IgD-negative memory B cell (primary cell): ENCODE data around the gene WBP1. TPM values are rescaled to one million over a fixed set of nuclear protein-coding genes. Genes with fewer than 3 reads are reported as not detected.
A peak's percentile ranks its signal among the peaks of the same experiment; 100 is the strongest.
"Not testable (repeated sequence)": the region's sequence is repeated elsewhere in the genome, so short reads cannot be mapped to it uniquely, and the experiment has no call there.

Experiments
- H3K27ac Mint-ChIP-seq, 3 donors: one replicate each; pipeline ENCODE4 v1.8.0; 2020 to 2022; ENCODE audit warnings: mild to moderate bottlenecking in 3 of 3, mixed read lengths in 3 of 3, moderate library complexity in 1 of 3
- H3K27me3 Mint-ChIP-seq: one replicate; pipeline ENCODE4 v1.8.0; 2021; ENCODE audit warnings: mixed read lengths
- H3K36me3 Mint-ChIP-seq: one replicate; pipeline ENCODE4 v1.8.0; 2020; ENCODE audit warnings: mild to moderate bottlenecking, mixed read lengths
- H3K4me1 Mint-ChIP-seq, 3 donors: one replicate each; pipeline ENCODE4 v1.8.0; 2020 to 2022; ENCODE audit warnings: mixed read lengths in 3 of 3, mild to moderate bottlenecking in 1 of 3
- H3K4me3 Mint-ChIP-seq, 4 donors: one replicate each; pipeline ENCODE4 v1.8.0; 2020 to 2022; ENCODE audit warnings: mild to moderate bottlenecking in 4 of 4, mixed read lengths in 4 of 4, moderate library complexity in 3 of 4
- H3K9me3 Mint-ChIP-seq, 3 donors: one replicate each; pipeline ENCODE4 v1.8.0; 2020 to 2021; ENCODE audit warnings: mixed read lengths in 3 of 3, mild to moderate bottlenecking in 1 of 3
- polyA plus RNA-seq: library from polyadenylated mRNA; unstranded; fragments of 300-500 nt; fragmentation: Illumina TruSeq; gene quantifications from one replicate; pipeline ENCODE4 v1.2.3, GENCODE V29; 2021

The WBP1 gene
- polyA plus RNA-seq, 1 donor from 2014 or later, result 39.5 TPM

DNA sequence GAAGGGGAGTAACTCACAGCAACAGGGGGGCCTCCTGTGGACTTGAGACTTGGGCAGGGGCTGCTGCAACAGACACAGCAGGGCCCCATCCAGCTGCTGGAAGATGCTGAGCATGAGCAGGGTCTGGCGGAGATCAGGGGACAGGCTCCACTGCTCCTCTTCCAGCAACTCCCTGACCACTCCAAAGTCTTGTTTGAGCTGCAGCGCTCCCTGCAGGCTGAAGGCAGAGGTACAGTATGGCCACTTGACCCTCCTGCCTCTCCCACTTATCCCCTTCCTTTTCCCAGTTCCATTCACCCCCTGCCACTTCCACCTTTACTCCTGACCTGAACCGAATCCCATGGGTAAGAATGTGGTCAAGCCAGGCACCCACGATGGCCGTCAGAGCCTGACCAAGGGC, 16.7 kb downstream of the WBP1 start:
- Mint-ChIP-seq H3K4me3 (peak overlapping the region in 1 of 4 donors; percentile 57), H3K27me3 (no peaks in the 10 kb centered on the region), H3K36me3 (peaks cover 6% of the 10 kb centered on the region), H3K27ac (peak overlapping the region in 1 of 3 donors; percentile 26), H3K9me3 (no peaks in the 10 kb centered on the region), H3K4me1 (peaks cover 7 to 25% (median 11%) of the 10 kb centered on the region in 3 donors)

DNA sequence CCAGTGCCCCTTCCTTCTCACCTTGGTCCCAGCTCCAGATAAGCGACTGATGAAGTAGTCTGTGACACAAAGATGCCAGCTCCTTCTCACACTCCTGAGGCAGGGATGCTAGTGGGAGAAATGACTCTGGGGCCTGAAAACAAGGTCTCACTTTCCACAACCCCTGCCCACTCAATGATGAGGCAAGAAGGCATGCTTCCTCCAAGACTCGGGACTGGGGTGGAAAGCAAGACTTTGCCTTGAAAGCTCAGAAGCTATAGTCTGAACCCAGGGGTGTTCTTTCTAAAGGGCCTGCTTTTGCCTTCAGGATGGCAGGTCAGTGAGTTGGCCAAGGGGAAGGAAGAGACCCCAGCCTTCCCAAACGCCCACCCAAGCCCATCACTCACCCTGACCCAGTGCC, 23.2 kb downstream of the WBP1 start:
- H3K27me3 Mint-ChIP-seq, result no peaks in the 10 kb centered on the region
- no peak overlapping the region for H3K27ac Mint-ChIP-seq
- H3K36me3 Mint-ChIP-seq, result peaks cover 8% of the 10 kb centered on the region
- H3K4me1 Mint-ChIP-seq, result peaks cover 12 to 20% (median 20%) of the 10 kb centered on the region in 3 donors
- H3K9me3 Mint-ChIP-seq, result no peaks in the 10 kb centered on the region
- H3K4me3 Mint-ChIP-seq, result peak overlapping the region; percentile 83 to 100 (median 95)

DNA sequence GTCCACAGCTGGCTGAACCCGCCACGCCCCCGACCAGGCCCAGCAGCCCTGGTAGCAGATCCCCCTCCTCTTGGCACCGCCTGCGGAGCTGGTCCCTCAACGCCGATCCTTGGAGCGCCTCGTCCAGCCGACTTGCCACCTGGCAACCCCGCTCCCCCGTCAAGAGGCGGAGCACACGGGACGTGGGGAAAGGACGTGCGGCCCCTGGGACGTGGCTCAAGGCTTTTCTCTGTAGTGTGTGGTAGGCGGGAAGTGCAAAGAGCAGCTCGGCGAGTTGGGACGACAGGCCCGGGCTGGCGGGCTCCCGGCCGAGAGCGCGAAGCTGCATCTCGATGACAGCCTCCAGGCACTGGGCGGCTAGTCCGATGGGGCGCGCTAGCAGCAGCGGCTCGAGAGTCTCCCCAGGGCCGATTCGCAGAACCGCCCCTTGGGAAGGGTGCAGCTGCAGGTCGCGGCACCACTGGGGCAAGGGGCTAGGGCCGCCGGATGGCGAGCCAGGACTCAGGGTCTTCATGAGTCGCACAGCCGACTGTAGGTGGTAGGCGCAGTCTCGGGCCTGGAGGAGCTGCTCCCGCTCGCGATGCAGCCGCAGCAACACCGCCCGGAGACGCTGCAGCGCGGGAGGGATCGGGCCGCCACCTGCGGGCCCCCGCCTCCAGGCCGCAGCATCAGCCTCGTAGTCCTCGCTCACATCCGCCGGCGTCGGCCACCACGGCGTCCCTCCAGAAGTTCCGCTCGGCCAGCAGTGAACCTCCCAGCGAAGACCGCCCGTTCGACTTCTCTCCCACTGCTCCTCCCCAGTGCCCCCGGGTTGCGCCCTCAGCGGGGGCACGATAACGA, 23.9 kb downstream of the WBP1 start:
- Mint-ChIP-seq H3K27me3 (no peaks in the 10 kb centered on the region), H3K36me3 (peaks cover 6% of the 10 kb centered on the region), H3K9me3 (no peaks in the 10 kb centered on the region), H3K27ac (peak overlapping the region; percentile 66 to 99 (median 97)), H3K4me1 (peaks cover 12 to 22% (median 20%) of the 10 kb centered on the region in 3 donors), H3K4me3 (peak overlapping the region; percentile 90 to 100 (median 100))

DNA sequence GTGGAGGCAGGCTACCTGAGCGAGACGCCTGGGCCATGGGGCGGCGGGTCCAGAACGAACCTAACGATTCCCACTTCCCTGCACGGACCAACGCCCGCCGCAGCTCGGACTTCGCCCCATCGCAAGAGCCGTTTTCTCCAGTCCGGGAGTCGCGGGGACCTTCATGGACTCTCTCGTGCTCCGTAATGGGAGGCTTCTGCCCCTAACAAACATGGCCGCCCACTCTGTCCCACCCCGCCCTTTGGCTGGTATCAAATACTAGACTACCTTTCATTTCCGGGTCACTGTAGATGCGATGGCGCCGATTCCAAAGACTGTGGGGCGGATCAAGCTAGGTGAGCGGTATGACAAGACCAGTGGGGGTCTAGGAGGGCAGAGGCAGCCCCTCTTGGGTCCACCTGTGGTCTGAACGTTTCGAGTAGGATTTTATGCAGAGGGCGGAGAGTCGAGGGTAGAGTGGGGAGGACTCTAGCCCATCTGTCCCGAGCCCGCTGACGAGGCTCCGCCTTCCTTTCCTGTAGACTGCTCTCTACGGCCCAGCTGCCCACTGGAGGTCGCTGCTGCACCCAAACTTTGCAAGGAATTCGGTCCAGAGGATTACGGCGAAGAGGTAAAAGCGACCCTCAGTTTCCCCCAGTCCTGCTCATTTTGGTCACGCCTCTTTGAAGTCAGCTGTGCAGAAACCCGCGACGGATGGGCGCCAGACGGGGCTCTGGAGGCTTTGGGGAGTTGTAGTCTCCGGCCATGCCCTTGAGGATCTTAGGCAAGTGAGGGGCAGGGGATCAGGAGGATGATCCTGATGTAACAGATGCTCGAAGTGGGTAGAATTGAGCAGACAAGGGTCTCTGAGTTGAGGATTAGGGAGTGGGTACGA, 24.8 kb downstream of the WBP1 start, which contains the start of the genes CCDC142 and TTC31:
CCDC142 (minus strand) TSS at position 198 of the 874 bp plus-strand sequence; CDS start at position 37, 161 bp downstream.
TTC31 (plus strand) TSS at position 281 of the 874 bp plus-strand sequence; CDS start at position 296, 15 bp downstream.
- Mint-ChIP-seq H3K9me3 (no peaks in the 10 kb centered on the region), H3K4me3 (peak within 1 kb of the TSS; percentile 90 to 100 (median 100)), H3K4me1 (peaks cover 12 to 22% (median 20%) of the 10 kb centered on the region in 3 donors), H3K27me3 (no peaks in the 10 kb centered on the region), H3K36me3 (peaks cover 6% of the 10 kb centered on the region), H3K27ac (peak within 1 kb of the TSS; percentile 66 to 99 (median 97))

DNA sequence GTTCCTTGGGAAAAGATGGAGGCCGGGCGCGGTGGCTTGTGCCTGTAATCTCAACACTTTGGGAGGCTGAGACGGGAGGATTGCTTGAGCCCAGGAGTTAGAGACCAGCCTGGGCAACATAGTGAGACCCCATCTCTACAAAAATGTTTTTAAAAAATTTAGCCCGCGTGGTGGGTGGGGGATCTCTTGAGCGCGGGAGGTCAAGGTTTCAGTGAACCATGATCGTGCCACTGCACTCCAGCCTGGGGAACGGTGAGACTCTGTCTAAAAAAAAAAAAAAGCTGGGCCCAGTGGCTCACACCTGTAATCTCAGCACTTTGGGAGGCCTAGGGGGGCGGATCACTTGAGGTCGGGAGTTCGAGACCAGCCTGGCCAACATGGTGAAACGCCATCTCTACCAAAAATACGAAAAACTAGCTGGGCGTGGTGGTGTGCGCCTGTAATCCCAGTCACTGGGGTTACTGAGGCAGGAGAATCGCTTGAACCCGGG, 25.5 kb downstream of the WBP1 start:
- not testable (repeated sequence) for H3K36me3 Mint-ChIP-seq, H3K27me3 Mint-ChIP-seq, H3K9me3 Mint-ChIP-seq
- peak overlapping the region; percentile 90 to 100 (median 100) for H3K4me3 Mint-ChIP-seq
- H3K4me1 Mint-ChIP-seq, result peaks cover 12 to 22% (median 20%) of the 10 kb centered on the region in 3 donors
- H3K27ac Mint-ChIP-seq, result peak overlapping the region in 2 of 3 donors; percentile 66 to 97

DNA sequence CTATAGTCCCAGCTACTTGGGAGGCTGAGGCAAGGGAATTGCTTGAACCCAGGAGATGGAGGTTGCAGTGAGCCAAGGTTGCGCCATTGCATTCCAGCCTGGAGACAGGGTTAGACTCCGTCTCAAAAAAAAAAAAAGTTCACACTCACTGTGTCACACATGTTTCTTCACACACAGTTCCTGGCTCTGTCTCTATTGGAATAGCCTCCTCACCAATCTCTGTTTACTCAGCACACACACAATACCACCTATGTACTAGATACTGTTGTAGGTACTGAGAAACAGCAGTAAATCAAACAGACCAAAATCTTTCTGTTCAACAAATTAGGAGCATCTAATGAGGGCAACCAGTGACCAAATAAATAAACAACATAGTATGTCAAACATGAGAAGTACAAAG, 27.9 kb downstream of the WBP1 start:
- Mint-ChIP-seq H3K9me3 (no peaks in the 10 kb centered on the region), H3K4me3 (no peak overlapping the region), H3K4me1 (peaks cover 8 to 15% (median 14%) of the 10 kb centered on the region in 3 donors), H3K36me3 (peaks cover 9% of the 10 kb centered on the region), H3K27me3 (no peaks in the 10 kb centered on the region), H3K27ac (no peak overlapping the region)

DNA sequence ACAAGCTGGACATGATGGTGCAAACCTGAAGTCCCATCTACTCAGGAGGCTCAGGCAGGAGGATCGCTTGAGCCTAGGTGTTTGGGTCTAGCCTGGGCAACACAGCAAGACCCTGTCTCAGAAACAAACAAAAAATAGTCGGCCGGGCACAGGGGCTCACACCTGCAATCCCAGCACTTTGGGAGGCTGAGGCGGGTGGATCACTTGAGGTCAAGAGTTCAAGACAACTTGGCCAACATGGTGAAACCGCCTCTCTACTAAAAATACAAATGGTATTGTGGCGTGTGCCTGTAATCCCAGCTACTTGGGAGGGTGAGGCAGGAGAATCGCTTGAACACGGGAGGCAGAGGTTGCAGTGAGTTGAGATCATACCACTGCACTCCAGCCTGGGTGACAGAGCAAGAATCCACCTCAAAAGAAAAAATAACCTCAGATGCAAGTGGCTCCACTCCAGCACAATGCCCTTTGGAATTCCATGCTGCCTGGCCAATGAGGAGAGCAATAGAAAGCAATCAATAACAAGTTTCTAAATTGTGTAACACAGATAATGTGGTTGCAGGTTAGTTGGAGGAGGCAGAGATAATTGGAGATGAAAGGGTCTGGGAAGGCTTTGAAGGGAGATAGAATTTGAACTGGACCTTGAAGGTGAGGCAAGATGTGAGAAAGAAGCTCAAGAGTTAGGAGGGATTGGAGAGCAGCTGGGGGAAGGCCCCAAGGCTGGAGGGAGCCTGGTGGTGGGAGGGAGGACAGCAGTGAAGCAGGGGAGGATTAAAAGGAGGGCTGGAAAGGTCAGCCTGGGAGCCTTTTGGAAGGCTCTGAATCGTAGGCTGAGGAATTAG, 30.6 kb downstream of the WBP1 start:
- Mint-ChIP-seq H3K4me1 (peaks cover 0 to 5% (median 4%) of the 10 kb centered on the region in 3 donors), H3K36me3 (peaks cover 10% of the 10 kb centered on the region), H3K27ac (no peak overlapping the region), H3K27me3 (no peaks in the 10 kb centered on the region), H3K9me3 (no peaks in the 10 kb centered on the region), H3K4me3 (no peak overlapping the region)

DNA sequence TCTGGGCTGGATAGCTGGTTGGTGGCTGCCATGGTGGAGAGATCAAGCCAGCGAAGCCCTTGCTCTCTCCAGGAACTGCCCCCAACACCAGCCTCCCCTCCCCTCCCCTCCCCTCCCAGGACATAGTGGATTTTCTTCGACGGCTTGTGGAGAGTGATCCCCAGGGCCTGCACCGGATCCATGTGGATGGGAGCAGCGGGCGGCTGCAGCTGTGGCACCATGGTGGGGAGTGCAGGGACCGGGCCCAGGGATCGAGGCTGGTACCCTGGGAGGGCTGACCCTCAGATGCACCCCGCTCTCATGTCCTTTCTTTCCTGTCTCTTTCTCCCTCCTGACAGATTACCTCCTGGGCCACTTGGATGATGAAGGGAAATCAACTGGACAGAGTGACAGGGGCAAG, 31.7 kb downstream of the WBP1 start:
- H3K36me3 Mint-ChIP-seq, result peaks cover 10% of the 10 kb centered on the region

DNA sequence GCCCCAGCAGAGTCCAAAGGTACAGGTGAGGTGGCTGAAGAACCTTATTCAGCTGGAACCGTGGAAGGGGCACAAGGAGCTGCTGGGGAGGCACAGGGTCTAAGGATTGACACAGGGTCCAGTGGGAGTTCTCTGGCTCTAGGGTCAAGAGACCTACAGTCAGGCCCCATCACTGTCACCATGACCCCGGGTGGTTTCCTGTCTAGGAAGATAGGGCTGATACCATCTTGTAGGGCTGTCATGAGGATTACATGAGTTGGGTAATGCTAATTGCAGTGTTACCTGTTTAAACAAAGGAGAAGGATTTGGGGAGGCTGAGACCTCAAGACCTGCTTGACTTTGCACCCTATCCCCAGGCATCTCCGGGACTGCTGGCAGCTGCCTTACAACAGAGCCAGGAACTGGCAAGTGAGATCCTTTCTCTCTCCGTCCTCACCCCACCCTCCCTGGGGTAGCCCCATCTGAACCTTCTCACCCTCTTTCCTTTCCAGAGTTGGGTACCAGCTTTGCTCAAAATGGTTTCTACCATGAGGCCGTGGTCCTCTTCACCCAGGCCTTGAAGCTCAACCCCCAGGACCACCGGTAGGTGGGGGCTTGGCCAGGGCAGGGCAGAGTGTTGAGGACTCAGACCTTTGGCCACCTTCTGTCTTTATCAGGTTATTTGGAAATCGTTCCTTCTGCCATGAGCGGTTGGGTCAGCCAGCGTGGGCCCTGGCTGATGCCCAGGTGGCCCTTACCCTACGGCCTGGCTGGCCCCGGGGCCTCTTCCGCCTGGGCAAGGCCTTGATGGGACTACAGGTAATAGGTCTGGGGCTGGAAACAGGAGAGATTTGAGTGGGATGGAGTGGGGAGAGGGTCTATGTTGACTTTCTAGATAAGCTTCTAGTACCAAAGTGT, 33.7 kb downstream of the WBP1 start:
- Mint-ChIP-seq H3K27ac (peak overlapping the region in 1 of 3 donors; percentile 43), H3K4me3 (no peak overlapping the region), H3K36me3 (peaks cover 8% of the 10 kb centered on the region)

More for the DNA sequence above, 31.7 kb downstream of the WBP1 start:
- Mint-ChIP-seq H3K9me3 (no peaks in the 10 kb centered on the region), H3K27me3 (no peaks in the 10 kb centered on the region), H3K4me1 (peaks cover 0 to 5% (median 4%) of the 10 kb centered on the region in 3 donors), H3K27ac (no peak overlapping the region), H3K4me3 (no peak overlapping the region)

DNA sequence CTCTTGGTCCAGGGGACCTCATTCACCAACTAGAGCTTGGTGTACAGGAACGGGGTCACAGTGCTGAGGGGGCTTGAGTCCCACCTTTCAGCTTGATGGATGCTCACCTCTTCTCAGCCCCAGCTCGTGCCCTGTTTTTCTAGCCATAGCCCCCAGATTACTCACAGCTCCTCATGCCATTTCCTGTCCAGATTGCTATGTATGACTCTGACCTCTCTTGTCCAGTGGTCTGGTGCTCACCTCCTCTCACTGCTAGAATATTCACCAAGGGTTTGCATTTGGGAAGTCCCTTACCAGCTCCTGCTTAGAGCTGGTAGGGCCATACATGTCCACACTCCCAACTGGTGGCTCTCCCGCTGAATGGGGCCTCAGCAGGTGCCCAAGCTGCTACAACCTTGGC, 35.3 kb downstream of the WBP1 start:
- H3K36me3 Mint-ChIP-seq, result peaks cover 8% of the 10 kb centered on the region
- H3K27me3 Mint-ChIP-seq, result peaks cover 9% of the 10 kb centered on the region
- H3K27ac Mint-ChIP-seq, result no peak overlapping the region

More for the DNA sequence above, 33.7 kb downstream of the WBP1 start:
- Mint-ChIP-seq H3K9me3 (no peaks in the 10 kb centered on the region), H3K4me1 (peaks cover 0 to 1% (median 0%) of the 10 kb centered on the region in 3 donors), H3K27me3 (no peaks in the 10 kb centered on the region)

DNA sequence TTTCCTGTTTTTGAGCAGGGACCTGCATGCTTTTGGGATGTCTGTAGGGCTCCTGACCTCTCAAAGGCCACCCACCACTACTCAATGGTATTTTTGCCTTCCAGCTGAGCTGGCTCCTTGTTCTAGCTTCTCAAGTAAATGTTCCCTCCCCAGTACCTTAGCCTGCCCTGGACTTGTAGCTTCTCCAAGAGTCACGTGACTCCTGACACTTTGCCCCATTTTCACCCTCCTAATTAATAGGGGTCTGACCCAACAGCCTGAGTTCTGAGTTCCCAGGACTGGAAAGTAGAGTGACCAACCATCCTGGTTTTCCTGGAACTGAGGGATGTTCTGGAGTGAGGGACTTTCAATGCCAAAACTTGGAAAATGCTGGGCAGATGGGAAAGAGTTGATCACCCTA, 37.2 kb downstream of the WBP1 start:
- Mint-ChIP-seq H3K27ac (peak overlapping the region in 1 of 3 donors; percentile 81), H3K36me3 (peaks cover 4% of the 10 kb centered on the region), H3K4me3 (no peak overlapping the region), H3K4me1 (peaks cover 8 to 14% (median 12%) of the 10 kb centered on the region in 3 donors), H3K27me3 (peaks cover 22% of the 10 kb centered on the region), H3K9me3 (no peaks in the 10 kb centered on the region)

More for the DNA sequence above, 35.3 kb downstream of the WBP1 start:
- peaks cover 3 to 6% (median 5%) of the 10 kb centered on the region in 3 donors for H3K4me1 Mint-ChIP-seq
- peak overlapping the region in 1 of 4 donors; percentile 20 for H3K4me3 Mint-ChIP-seq
- H3K9me3 Mint-ChIP-seq, result no peaks in the 10 kb centered on the region

DNA sequence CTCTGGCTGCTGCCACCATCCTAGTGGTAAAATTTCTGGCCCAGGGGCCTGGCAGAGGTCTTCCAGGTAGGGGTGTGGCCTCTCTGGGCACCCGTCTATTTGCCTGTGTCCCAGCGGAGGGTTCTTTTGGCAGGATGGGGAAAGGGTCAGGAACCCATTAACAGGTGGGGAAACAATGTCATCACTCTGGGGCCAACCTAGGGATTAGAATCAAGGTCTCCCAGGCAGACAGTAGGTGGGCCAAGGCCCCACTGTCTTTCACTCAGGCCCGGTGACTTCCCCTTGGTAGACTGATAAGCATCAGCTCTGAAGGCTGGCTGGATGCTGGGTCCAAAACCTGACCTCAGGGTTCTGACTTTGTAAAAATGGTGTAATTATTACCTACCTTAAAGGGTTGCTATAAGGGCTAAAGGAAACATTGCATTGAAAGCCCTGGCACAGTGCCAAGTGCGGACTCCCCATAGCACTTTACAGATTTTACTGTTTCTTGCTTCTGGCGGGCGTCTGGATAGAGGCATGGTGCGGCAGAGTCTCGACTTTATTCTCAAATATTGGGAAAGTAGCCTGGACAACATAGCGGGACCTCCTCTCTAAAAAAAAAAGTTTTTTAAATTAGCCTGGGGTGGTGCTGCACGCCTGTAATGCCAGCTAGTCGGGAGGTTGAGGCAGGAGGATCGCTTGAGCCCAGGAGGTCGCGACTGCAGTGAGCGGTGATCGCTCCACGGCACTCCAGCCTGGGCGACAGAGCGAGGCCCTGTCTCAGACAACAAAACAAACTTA, 38.9 kb downstream of the WBP1 start:
- Mint-ChIP-seq H3K9me3 (no peaks in the 10 kb centered on the region), H3K27me3 (peaks cover 28% of the 10 kb centered on the region), H3K4me3 (peak overlapping the region in 3 of 4 donors; percentile 9 to 89 (median 48)), H3K27ac (no peak overlapping the region), H3K36me3 (no peaks in the 10 kb centered on the region), H3K4me1 (peaks cover 10 to 17% (median 12%) of the 10 kb centered on the region in 3 donors)
